Tibial nerve (tissue), 4 donors: ENCODE results near the gene ZC3H6. TPM values are rescaled to one million over a fixed set of nuclear protein-coding genes. Genes with fewer than 3 reads are reported as not detected.
A peak's percentile ranks its signal among the peaks of the same experiment; 100 is the strongest.

ENCODE experiments used
- DNase-seq, 2 donors: peaks; one replicate each; pipeline ENCODE4 v3.0.0-alpha.2; 2019; ENCODE audit warnings: low spot score in 2 of 2
- H3K27ac ChIP-seq, 4 donors: fragments of 200-600 bp; sonication (generic) in 3 of 4; one replicate each; pipeline ENCODE4 v1.5.1; 2017 to 2019; ENCODE audit warnings: mild to moderate bottlenecking in 1 of 4
- H3K27me3 ChIP-seq, 2 donors: fragments of 200-600 bp; sonication (generic) in 1 of 2; one replicate each; pipeline versions ENCODE4 v1.5.1 to v1.6.0; 2017 to 2019
- H3K36me3 ChIP-seq, 3 donors: fragments of 200-600 bp; sonication (generic); one replicate each; pipeline ENCODE4 v1.5.1; 2018 to 2019
- H3K4me1 ChIP-seq, 4 donors: fragments of 200-600 bp; sonication (generic) in 3 of 4; one replicate each; pipeline ENCODE4 v1.5.1; 2017 to 2019
- H3K4me3 ChIP-seq, 4 donors: fragments of 200-600 bp; sonication (generic) in 3 of 4; one replicate each; pipeline ENCODE4 v1.5.1; 2017 to 2019; ENCODE audit warnings: mild to moderate bottlenecking in 1 of 4, moderate library complexity in 1 of 4
- H3K9me3 ChIP-seq, 4 donors: fragments of 200-600 bp; sonication (generic) in 3 of 4; one replicate each; pipeline ENCODE4 v1.5.1; 2017 to 2019
- EP300 ChIP-seq, 2 donors: sonication (generic); formaldehyde crosslinking; IDR thresholded peaks; one replicate each; pipeline ENCODE4 v1.6.1; 2017; ENCODE audit warnings: antibody characterized with exemption in 2 of 2, mild to moderate bottlenecking in 1 of 2
- POLR2A ChIP-seq, 2 donors: fragments of 450-650 bp; IDR thresholded peaks; one replicate each; pipeline ENCODE4 v1.6.1; 2017; ENCODE audit warnings: antibody characterized with exemption in 2 of 2, mild to moderate bottlenecking in 2 of 2, moderate library complexity in 2 of 2
- WGBS, 2 donors: methylation state at CpG; one replicate each; pipeline ENCODE4 v1.1.5; 2018; 5-methylcytosine and 5-hydroxymethylcytosine counted together
- total RNA-seq, 4 donors: library from RNA; depleted of rRNA; stranded (reverse); fragments of >200 nt; gene quantifications; one replicate each; pipeline ENCODE4 v1.1.0, GENCODE V29; 2016
- TF ChIP-seq, protein P1 (sequence below), 5 experiments: fragments of 200-600 bp in 3 of 5; fragments of 450-650 bp in 2 of 5; sonication (generic) in 3 of 5; IDR thresholded peaks; one replicate each; pipeline ENCODE4 v1.5.1; 2016 to 2019; ENCODE audit warnings: antibody characterized with exemption in 5 of 5, mild to moderate bottlenecking in 3 of 5, moderate library complexity in 2 of 5

The ZC3H6 gene
- total RNA-seq, 4 donors from 2014 or later = 12.0 to 19.9 (median 15.3) TPM

DNA sequence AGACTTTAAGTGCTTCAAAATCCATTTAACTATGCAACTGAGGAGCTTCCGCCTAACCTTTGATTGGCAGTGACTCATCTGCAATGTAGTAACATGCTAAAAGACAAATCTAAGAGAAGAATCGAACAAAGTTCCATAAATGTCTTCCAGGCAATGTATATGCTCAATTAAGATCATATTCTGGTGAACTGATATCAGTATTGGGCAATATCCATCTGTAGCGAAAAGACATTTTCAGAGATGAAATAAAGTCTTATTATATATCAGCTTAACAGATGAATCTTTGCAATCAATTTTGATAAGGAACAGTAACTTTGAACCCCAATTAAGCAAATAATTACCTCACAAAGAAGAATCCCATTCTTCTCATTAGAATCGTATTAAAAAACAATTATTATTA lies 32.2 kb upstream of the ZC3H6 start:
- WGBS, 2 donors = 90 to 94% methylated on average over 4 of the region's 4 CpGs
- Histone ChIP-seq H3K27me3 (no peaks in the 10 kb centered on the region), H3K36me3 (peaks cover 0 to 39% (median 4%) of the 10 kb centered on the region in 3 donors), H3K27ac (no peak overlapping the region), H3K9me3 (no peaks in the 10 kb centered on the region), H3K4me1 (no peaks in the 10 kb centered on the region), H3K4me3 (no peak overlapping the region)
- TF ChIP-seq POLR2A (IDR thresholded peaks at IDR 0.05) (no peak), EP300 (IDR thresholded peaks at IDR 0.05) (no peak)
- TF ChIP-seq, protein P1, sequence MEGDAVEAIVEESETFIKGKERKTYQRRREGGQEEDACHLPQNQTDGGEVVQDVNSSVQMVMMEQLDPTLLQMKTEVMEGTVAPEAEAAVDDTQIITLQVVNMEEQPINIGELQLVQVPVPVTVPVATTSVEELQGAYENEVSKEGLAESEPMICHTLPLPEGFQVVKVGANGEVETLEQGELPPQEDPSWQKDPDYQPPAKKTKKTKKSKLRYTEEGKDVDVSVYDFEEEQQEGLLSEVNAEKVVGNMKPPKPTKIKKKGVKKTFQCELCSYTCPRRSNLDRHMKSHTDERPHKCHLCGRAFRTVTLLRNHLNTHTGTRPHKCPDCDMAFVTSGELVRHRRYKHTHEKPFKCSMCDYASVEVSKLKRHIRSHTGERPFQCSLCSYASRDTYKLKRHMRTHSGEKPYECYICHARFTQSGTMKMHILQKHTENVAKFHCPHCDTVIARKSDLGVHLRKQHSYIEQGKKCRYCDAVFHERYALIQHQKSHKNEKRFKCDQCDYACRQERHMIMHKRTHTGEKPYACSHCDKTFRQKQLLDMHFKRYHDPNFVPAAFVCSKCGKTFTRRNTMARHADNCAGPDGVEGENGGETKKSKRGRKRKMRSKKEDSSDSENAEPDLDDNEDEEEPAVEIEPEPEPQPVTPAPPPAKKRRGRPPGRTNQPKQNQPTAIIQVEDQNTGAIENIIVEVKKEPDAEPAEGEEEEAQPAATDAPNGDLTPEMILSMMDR (IDR thresholded peaks at IDR 0.05) = no peak
- no peak for DNase-seq

DNA sequence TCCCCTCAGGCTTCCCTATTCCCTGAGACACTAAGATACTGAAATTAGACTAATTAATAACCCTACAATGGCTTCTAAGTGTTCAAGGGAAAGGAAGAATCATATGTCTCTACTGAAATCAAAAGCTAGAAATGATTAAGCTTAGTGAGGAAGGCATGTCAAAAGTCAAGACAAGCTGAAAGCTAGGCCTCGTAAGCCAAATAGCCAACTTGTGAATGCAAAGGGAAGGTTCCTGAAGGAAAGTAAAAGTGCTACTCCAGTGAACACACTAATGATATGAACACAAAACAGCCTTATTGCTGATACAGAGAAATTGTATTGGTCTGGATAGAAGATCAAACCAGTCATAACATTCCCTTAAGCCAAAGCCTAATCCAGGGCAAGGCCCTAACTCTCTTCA lies 30.5 kb upstream of the ZC3H6 start:
- H3K27me3 ChIP-seq = no peaks in the 10 kb centered on the region
- H3K36me3 ChIP-seq = peaks cover 0 to 54% (median 4%) of the 10 kb centered on the region in 3 donors
- no peak overlapping the region for H3K27ac ChIP-seq
- H3K4me1 ChIP-seq = no peaks in the 10 kb centered on the region
- WGBS, 2 donors = 94 to 95% methylated on average over 1 of the region's 1 CpG
- no peak overlapping the region for H3K4me3 ChIP-seq
- H3K9me3 ChIP-seq = no peaks in the 10 kb centered on the region
- TF ChIP-seq, protein P1 (IDR thresholded peaks at IDR 0.05) = no peak
- TF ChIP-seq POLR2A (IDR thresholded peaks at IDR 0.05) (no peak), EP300 (IDR thresholded peaks at IDR 0.05) (no peak)
- DNase-seq = no peak

DNA sequence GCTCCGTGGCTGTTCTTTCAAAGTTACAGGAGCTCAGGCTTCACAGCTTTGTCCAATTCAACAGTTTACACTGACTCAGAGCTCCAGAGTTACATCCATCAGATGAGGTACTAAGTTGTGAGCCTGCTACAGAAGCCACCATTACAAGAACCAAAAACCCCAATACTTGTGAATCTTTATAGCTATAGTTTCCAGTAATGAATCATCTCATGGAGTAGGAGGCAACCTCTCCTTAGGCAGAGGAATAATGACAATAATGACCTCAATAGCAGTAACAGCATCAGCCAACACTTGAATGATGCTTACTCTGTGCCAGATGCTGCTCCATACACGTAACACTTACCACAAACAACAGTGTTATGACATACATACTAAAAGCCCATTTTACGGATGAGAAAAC lies 24.1 kb upstream of the ZC3H6 start:
- H3K27ac ChIP-seq = no peak overlapping the region
- peaks cover 0 to 12% (median 2%) of the 10 kb centered on the region in 4 donors for H3K4me1 ChIP-seq
- no peaks in the 10 kb centered on the region for H3K9me3 ChIP-seq
- no peaks in the 10 kb centered on the region for H3K27me3 ChIP-seq
- WGBS, 2 donors = 85 to 90% methylated on average over 3 of the region's 3 CpGs
- peaks cover 0 to 34% (median under 1%) of the 10 kb centered on the region in 3 donors for H3K36me3 ChIP-seq
- TF ChIP-seq EP300 (IDR thresholded peaks at IDR 0.05) = no peak
- TF ChIP-seq, protein P1 (IDR thresholded peaks at IDR 0.05) = no peak
- no peak overlapping the region for H3K4me3 ChIP-seq
- DNase-seq = no peak

DNA sequence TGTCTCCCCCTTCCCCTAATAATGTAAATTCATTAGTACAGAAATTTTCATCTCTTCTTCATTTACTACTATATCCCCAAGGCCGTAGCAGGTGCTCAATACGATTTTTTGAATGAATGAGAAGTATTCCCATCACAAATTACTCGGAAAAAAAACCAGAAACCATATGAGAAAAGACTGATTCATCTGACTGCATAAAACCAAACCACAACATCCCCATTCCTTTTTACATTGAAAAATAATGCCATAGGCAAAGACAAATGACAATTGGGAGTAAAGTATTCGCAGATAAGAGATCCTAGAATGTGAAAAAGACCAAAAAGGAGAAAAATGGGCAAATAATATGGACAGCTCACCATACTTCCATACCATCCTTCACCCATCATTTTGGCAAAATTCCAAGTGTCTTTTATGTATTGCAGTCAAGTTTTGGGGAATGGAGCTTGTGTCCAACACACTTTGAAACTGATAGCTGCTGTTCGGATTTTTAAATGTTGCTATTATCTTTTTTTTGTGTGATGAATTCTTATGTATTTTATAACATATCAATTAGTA lies 22.1 kb upstream of the ZC3H6 start:
- peaks cover 0 to 12% (median 2%) of the 10 kb centered on the region in 4 donors for H3K4me1 ChIP-seq
- H3K27me3 ChIP-seq = no peaks in the 10 kb centered on the region
- DNase-seq = no peak
- 82 to 85% methylated on average over 5 of the region's 5 CpGs for WGBS, 2 donors
- TF ChIP-seq, protein P1 (IDR thresholded peaks at IDR 0.05) = no peak
- TF ChIP-seq POLR2A (IDR thresholded peaks at IDR 0.05) (no peak), EP300 (IDR thresholded peaks at IDR 0.05) (no peak)
- H3K36me3 ChIP-seq = peaks cover 0 to 13% (median 0%) of the 10 kb centered on the region in 3 donors
- no peaks in the 10 kb centered on the region for H3K9me3 ChIP-seq
- H3K4me3 ChIP-seq = no peak overlapping the region
- H3K27ac ChIP-seq = no peak overlapping the region

DNA sequence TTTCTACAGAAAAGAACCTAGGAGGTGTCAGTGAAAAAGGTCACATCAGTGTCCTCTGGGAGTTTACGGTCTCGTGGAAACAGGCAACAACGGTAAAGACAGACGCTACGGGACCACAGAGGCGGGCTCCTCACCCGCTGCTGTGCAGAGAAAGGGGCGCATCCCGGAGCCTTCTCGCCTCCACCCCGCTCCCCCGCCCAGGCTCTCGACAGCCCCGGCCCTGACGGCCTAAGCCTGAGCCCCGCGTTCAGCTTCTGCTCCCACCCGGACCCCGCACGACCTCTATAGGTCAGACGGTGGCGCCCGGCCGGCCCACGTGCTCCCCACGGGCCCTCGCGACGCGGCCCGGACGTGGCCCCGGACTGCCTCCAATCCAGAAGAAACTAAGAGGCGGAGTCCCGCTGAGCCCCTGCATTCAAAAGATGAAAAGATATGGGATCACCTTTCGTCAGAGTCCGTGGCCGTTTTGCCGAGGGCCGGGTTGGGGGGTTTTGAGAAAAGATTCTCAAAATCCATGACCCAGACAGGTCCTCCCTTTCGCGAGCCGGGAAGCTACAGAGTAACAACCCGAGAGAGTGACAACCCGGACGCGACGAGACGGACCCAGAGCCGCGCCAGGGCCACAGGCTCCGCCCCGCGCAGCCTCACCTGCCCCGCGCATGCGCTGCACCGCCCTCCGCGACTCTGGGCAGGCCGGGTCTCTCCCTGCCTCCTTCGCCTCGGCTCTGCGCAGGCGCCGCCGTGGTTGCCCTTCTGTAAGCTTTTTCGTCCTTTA lies 20.7 kb upstream of the ZC3H6 start, which contains the start of gene ZC3H8:
TSS of gene ZC3H8 (minus strand) at position 577 of the 775 bp plus-strand sequence. CDS start at position 516, 61 bp downstream.
- Histone ChIP-seq H3K27me3 (no peaks in the 10 kb centered on the region), H3K4me3 (peak within 1 kb of the TSS; percentile 53 to 86 (median 64)), H3K4me1 (peaks cover 0 to 17% (median 2%) of the 10 kb centered on the region in 4 donors), H3K27ac (peak within 1 kb of the TSS; percentile 40 to 90 (median 65)), H3K36me3 (peaks cover 0 to under 1% (median 0%) of the 10 kb centered on the region in 3 donors), H3K9me3 (no peaks in the 10 kb centered on the region)
- TF ChIP-seq, protein P1 (IDR thresholded peaks at IDR 0.05) = no peak
- TF ChIP-seq POLR2A (IDR thresholded peaks at IDR 0.05) = peak; percentile 54 to 72
- peak; percentile 55 to 86 for TF ChIP-seq EP300 (IDR thresholded peaks at IDR 0.05)
- peak; percentile 83 to 84 for DNase-seq
- WGBS, 2 donors = 0 to 1% methylated on average over 47 to 59 of the region's 68 CpGs
